HG03045 (cell line): ENCODE results near the gene SETD3.

Source experiments
- ATAC-seq: cut with Tn5 transposase; IDR thresholded peaks from one replicate; pipeline ENCODE4 v1.9.1; 2021; ENCODE audit warnings: mild to moderate bottlenecking, moderate library complexity; ENCODE audit not compliant: unreplicated experiment

SETD3 gene

GRCh38 chr14:99397698-99398097, 83.0 kb downstream of the SETD3 start:
- ATAC-seq, result no peak

- ATAC-seq, result no peak
These were observed 84.6 kb downstream of the SETD3 start for GRCh38 chr14:99395909-99396530.

- no peak for ATAC-seq
These were observed 86.0 kb downstream of the SETD3 start for GRCh38 chr14:99394602-99395156.

GRCh38 chr14:99393059-99393655, 87.5 kb downstream of the SETD3 start:
- ATAC-seq, result no peak

- no peak for ATAC-seq
These were observed 89.0 kb downstream of the SETD3 start for GRCh38 chr14:99391671-99392070.

GRCh38 chr14:99389174-99389826, 91.4 kb downstream of the SETD3 start:
- no peak for ATAC-seq

GRCh38 chr14:99388286-99388685, 92.4 kb downstream of the SETD3 start:
- ATAC-seq, result no peak

- ATAC-seq, result no peak
These were observed 92.8 kb downstream of the SETD3 start for GRCh38 chr14:99387880-99388279.

- no peak for ATAC-seq
These were observed 95.9 kb downstream of the SETD3 start for GRCh38 chr14:99384450-99385417.

GRCh38 chr14:99383472-99384449, 96.9 kb downstream of the SETD3 start:
- no peak for ATAC-seq

- ATAC-seq, result no peak
These were observed 97.7 kb downstream of the SETD3 start for GRCh38 chr14:99382781-99383471.

- no peak for ATAC-seq
These were observed 98.6 kb downstream of the SETD3 start for GRCh38 chr14:99382071-99382470.

GRCh38 chr14:99381688-99382060, 99.0 kb downstream of the SETD3 start:
- ATAC-seq, result no peak

GRCh38 chr14:99380991-99381687, 99.5 kb downstream of the SETD3 start:
- no peak for ATAC-seq

GRCh38 chr14:99380402-99380801, 100.3 kb downstream of the SETD3 start:
- no peak for ATAC-seq

GRCh38 chr14:99378782-99379214, 101.9 kb downstream of the SETD3 start:
- no peak for ATAC-seq

GRCh38 chr14:99377951-99378350, 102.7 kb downstream of the SETD3 start:
- no peak for ATAC-seq

- no peak for ATAC-seq
These were observed 105.7 kb downstream of the SETD3 start for GRCh38 chr14:99374964-99375363.
